Stomach (tissue), 4 donors: ENCODE measurements around the gene CPVL.

Experiments
- EP300 ChIP-seq: sonication (generic); formaldehyde crosslinking; IDR thresholded peaks from one replicate; pipeline ENCODE4 v1.6.1; 2017; ENCODE audit warnings: antibody characterized with exemption
- POLR2A ChIP-seq, 4 donors: fragments of 450-650 bp; IDR thresholded peaks; one replicate each; pipeline ENCODE4 v1.6.1; 2016; ENCODE audit warnings: antibody characterized with exemption in 4 of 4, control low read depth in 2 of 4, mild to moderate bottlenecking in 1 of 4, moderate library complexity in 1 of 4
- POLR2AphosphoS5 ChIP-seq, 3 donors: sonication (generic); formaldehyde crosslinking; IDR thresholded peaks; one replicate each; pipeline ENCODE4 v1.6.1; 2016; ENCODE audit warnings: antibody characterized with exemption in 3 of 3
- TF ChIP-seq, protein P1 (sequence below), 7 experiments: fragments of 450-650 bp in 4 of 7; fragments of 200-600 bp in 3 of 7; sonication (generic) in 3 of 7; IDR thresholded peaks; one replicate each; pipeline ENCODE4 v1.5.1; 2016 to 2019; ENCODE audit warnings: antibody characterized with exemption in 7 of 7, control low read depth in 2 of 7, mild to moderate bottlenecking in 1 of 7

GRCh38 chr7:29077854-29078253, 68.5 kb downstream of the CPVL start:
- TF ChIP-seq POLR2A (IDR thresholded peaks at IDR 0.05) (no peak), POLR2AphosphoS5 (IDR thresholded peaks at IDR 0.05) (no peak), EP300 (no peak)
- TF ChIP-seq, protein P1, sequence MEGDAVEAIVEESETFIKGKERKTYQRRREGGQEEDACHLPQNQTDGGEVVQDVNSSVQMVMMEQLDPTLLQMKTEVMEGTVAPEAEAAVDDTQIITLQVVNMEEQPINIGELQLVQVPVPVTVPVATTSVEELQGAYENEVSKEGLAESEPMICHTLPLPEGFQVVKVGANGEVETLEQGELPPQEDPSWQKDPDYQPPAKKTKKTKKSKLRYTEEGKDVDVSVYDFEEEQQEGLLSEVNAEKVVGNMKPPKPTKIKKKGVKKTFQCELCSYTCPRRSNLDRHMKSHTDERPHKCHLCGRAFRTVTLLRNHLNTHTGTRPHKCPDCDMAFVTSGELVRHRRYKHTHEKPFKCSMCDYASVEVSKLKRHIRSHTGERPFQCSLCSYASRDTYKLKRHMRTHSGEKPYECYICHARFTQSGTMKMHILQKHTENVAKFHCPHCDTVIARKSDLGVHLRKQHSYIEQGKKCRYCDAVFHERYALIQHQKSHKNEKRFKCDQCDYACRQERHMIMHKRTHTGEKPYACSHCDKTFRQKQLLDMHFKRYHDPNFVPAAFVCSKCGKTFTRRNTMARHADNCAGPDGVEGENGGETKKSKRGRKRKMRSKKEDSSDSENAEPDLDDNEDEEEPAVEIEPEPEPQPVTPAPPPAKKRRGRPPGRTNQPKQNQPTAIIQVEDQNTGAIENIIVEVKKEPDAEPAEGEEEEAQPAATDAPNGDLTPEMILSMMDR (IDR thresholded peaks at IDR 0.05), result no peak
